Mesodermal cell (in vitro differentiated cells): ENCODE measurements around the gene NANS.
"Not testable (repeated sequence)": the region's sequence is repeated elsewhere in the genome, so short reads cannot be mapped to it uniquely, and the experiment has no call there.

ENCODE experiments used
- H3K27ac ChIP-seq: 2 replicates; pipeline ENCODE4 v1.7.0; 2013; ENCODE audit warnings: mild to moderate bottlenecking, low read depth, low read length, moderate library complexity; ENCODE audit not compliant: severe bottlenecking
- H3K36me3 ChIP-seq: 2 replicates; pipeline ENCODE4 v1.7.1; 2013; ENCODE audit warnings: mild to moderate bottlenecking, low read length, moderate library complexity; ENCODE audit not compliant: control insufficient read depth, insufficient read depth
- H3K4me1 ChIP-seq: one replicate; pipeline ENCODE4 v1.7.1; 2013; ENCODE audit warnings: mild to moderate bottlenecking, low read length; ENCODE audit not compliant: insufficient read depth, control insufficient read depth, poor library complexity, severe bottlenecking
- H3K4me3 ChIP-seq: 2 replicates; pipeline ENCODE4 v1.7.0; 2013; ENCODE audit warnings: low read length, control low read depth, mild to moderate bottlenecking; ENCODE audit not compliant: insufficient read depth, poor library complexity, severe bottlenecking; ENCODE audit errors: extremely low read depth
- H3K9me3 ChIP-seq: 2 replicates; pipeline ENCODE4 v1.7.1; 2013; ENCODE audit warnings: mild to moderate bottlenecking, low read length, moderate library complexity; ENCODE audit not compliant: control insufficient read depth
- WGBS, 2 experiments: methylation state at CpG; one replicate each; pipeline ENCODE4 v1.1.5; 2013; ENCODE audit warnings: missing lambda C conversion rate in 2 of 2; ENCODE audit not compliant: insufficient coverage in 2 of 2; 5-methylcytosine and 5-hydroxymethylcytosine counted together

Gene NANS

DNA sequence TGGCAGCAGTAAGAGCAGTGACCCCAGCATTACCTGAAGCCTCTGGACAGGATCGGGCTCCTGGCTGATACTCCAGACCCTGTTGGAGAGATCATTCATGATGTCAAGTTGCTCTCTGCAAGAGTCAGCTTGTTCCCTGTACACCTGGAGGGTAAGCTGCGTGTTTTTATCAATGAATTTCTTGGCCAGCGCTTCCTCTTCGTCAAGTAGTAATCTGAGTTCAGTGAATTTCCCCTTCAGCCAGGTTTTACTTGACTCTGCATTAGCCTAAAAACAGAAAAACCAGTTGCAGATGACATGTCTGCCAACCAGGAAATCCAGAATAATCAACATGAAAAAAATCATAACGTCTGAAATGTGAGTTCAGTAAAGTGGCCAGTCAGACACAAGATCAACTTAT, 43.4 kb downstream of the NANS start:
- no peaks in the 10 kb centered on the region for H3K9me3 ChIP-seq
- no peak overlapping the region for H3K4me3 ChIP-seq
- H3K27ac ChIP-seq, result no peak overlapping the region
- H3K4me1 ChIP-seq, result no peaks in the 10 kb centered on the region
- H3K36me3 ChIP-seq, result no peaks in the 10 kb centered on the region
- 95 to 96% methylated on average over 5 of the region's 5 CpGs for WGBS, 2 experiments

DNA sequence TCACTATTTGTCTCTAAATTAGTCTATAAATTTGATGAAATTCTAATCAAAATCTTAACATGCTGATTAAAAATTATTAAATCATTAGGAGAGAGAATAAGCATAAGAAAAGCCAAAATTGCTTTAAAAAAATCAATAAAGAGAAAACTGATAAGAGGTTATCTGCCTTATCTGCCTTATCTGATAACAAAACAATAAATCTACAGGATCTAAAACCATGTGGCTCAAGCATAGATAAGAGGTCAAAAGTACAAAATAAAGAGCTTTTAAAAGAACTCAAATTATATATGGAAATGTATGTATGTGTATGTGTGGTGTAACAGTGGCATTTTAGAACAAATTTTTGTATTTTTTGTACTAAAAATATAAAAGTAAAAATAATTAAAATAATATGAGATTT, 43.9 kb downstream of the NANS start:
- H3K36me3 ChIP-seq, result no peaks in the 10 kb centered on the region
- H3K9me3 ChIP-seq, result no peaks in the 10 kb centered on the region
- no peak overlapping the region for H3K4me3 ChIP-seq
- H3K4me1 ChIP-seq, result no peaks in the 10 kb centered on the region
- no peak overlapping the region for H3K27ac ChIP-seq

- H3K4me1 ChIP-seq, result no peaks in the 10 kb centered on the region
- no peak overlapping the region for H3K27ac ChIP-seq
- H3K9me3 ChIP-seq, result no peaks in the 10 kb centered on the region
- 86 to 95% methylated on average over 7 of the region's 7 CpGs for WGBS, 2 experiments
- H3K36me3 ChIP-seq, result no peaks in the 10 kb centered on the region
- no peak overlapping the region for H3K4me3 ChIP-seq
Observed at GRCh38 chr9:98101416-98101815, 44.9 kb downstream of the NANS start.

GRCh38 chr9:98101868-98102273, 45.3 kb downstream of the NANS start:
- H3K36me3 ChIP-seq, result no peaks in the 10 kb centered on the region
- no peaks in the 10 kb centered on the region for H3K4me1 ChIP-seq
- no peaks in the 10 kb centered on the region for H3K9me3 ChIP-seq
- WGBS, 2 experiments, result 20 to 60% methylated on average over 2 of the region's 6 CpGs
- H3K27ac ChIP-seq, result no peak overlapping the region
- no peak overlapping the region for H3K4me3 ChIP-seq

DNA sequence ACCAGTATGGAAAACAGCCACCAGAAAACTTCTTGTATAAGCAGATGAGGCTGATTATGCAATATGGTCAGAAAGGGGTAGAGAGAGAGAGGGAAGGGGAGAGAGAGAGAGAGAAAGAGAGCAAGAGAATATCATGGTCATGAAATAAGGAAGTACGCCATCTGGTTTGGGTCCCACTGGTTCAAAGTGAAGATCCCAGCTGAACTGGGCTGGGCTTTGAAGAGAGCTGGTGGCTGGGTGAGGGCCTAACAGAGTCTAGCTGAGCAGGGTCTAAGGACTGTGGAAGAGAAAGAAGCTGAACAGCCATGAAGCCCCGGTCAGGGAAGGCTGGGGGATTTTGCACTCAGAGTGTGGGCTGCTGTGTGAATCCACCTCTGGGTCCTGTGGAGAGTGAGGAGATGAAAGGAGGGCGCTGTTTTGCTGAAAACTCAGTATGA, 47.9 kb downstream of the NANS start:
- no peak overlapping the region for H3K4me3 ChIP-seq

DNA sequence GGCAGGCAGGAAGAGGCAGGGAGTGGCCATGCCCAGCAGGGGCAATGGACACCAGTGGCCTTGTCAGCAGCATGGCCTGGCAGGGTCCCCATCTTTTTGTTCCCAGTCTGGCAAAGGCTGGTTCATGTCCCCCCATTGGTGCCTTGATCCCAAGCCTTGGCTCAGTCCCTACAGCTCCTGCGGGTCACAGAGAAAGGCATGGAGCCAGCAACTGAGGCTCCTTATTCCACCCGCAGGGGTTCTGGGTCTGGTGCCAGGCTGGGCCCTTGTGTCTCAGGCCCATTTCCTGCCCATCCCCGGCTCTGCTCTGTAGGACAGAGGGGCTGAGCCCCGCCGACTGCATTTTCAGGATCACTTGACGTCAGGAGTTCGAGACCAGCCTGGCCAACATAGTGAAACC, 48.5 kb downstream of the NANS start:
- WGBS, 2 experiments, result 87 to 94% methylated on average over 6 to 7 of the region's 7 CpGs
- Histone ChIP-seq H3K4me1 (no peaks in the 10 kb centered on the region), H3K36me3 (no peaks in the 10 kb centered on the region), H3K4me3 (no peak overlapping the region), H3K9me3 (no peaks in the 10 kb centered on the region), H3K27ac (no peak overlapping the region)

More for the DNA sequence above, 47.9 kb downstream of the NANS start:
- Histone ChIP-seq H3K4me1 (no peaks in the 10 kb centered on the region), H3K9me3 (no peaks in the 10 kb centered on the region), H3K27ac (no peak overlapping the region), H3K36me3 (no peaks in the 10 kb centered on the region)
- WGBS, 2 experiments, result 100% methylated on average over 1 to 3 of the region's 3 CpGs

GRCh38 chr9:98107926-98108325, 51.4 kb downstream of the NANS start:
- 80% methylated on average over 1 of the region's 2 CpGs; no CpG with 5 or more reads in 1 of the 2 experiments for WGBS, 2 experiments
- no peaks in the 10 kb centered on the region for H3K4me1 ChIP-seq
- H3K36me3 ChIP-seq, result no peaks in the 10 kb centered on the region

DNA sequence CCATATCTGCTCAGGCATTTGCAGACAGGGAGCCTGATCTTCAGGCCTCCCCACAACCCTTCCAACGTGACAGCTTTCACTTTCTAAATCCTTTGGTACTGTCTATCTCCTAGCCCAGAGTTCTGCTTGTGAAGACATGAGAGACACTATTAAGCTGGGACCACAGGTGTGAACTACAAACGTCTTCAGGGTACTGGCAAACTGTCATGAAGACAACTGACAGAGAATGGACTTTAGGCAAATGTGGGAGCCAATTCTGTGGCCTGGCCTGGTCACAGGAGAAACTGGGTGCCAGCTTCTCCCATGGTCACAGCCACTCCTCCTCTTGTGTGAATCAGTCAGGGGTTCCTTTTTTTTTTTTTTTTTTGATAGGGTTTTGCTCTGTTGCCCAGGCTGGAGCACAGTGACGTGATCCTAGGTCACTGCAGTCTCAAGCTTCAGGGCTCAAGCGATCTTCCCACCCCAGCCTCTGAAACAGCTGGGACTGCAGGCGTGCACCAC, 52.0 kb downstream of the NANS start:
- Histone ChIP-seq H3K36me3 (no peaks in the 10 kb centered on the region), H3K4me1 (no peaks in the 10 kb centered on the region), H3K4me3 (no peak overlapping the region), H3K27ac (no peak overlapping the region), H3K9me3 (no peaks in the 10 kb centered on the region)
- WGBS, 2 experiments, result 55 to 75% methylated on average over 1 to 2 of the region's 5 CpGs

More at GRCh38 chr9:98107926-98108325, 51.4 kb downstream of the NANS start:
- H3K9me3 ChIP-seq, result no peaks in the 10 kb centered on the region
- no peak overlapping the region for H3K4me3 ChIP-seq
- no peak overlapping the region for H3K27ac ChIP-seq

DNA sequence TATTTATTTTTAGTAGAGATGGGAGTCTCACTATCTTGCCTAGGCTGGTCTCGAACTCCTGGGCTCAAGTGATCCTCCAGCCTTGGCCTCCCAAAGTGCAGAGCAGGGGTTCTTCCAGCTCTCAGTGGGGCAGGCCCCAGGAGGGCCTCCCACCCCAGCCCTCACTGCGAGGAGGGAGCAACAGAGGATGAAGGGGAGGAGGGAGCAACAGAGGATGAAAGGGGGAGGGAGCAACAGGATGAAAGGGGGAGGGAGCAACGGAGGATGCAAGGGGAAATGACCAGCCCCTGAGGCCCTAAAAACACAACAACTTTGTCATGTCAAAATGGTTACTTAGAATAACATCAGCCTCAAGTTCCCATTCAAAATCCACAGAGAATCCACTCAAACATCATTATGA, 52.5 kb downstream of the NANS start:
- Histone ChIP-seq H3K9me3 (no peaks in the 10 kb centered on the region), H3K4me1 (no peaks in the 10 kb centered on the region)
- WGBS, 2 experiments, result 20% methylated on average over 1 of the region's 3 CpGs; no CpG with 5 or more reads in 1 of the 2 experiments

DNA sequence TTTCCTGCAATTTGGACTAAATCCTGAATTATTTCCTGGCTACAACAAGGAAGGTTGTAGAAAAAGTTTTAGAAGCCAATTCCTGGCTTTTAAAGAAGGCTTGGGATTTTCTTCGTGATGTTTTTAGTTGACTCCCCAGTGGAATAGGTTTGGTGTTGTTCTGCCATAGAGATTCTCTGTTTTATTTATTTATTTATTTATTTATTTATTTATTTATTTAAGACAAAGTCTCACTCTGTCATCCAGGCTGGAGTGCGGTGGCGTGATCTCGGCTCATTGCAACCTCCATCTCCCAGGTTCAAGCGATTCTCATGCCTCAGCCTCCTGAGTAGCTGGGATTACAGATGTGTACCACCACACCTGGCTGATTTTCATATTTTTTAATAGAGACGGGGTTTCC, 60.6 kb downstream of the NANS start:
- not testable (repeated sequence) for H3K36me3 ChIP-seq, H3K4me1 ChIP-seq, H3K4me3 ChIP-seq, H3K27ac ChIP-seq, H3K9me3 ChIP-seq
- WGBS, 2 experiments, result 89 to 94% methylated on average over 5 of the region's 6 CpGs

More for the DNA sequence above, 52.5 kb downstream of the NANS start:
- no peak overlapping the region for H3K27ac ChIP-seq
- no peak overlapping the region for H3K4me3 ChIP-seq
- no peaks in the 10 kb centered on the region for H3K36me3 ChIP-seq

GRCh38 chr9:98117984-98118639, 61.6 kb downstream of the NANS start:
- 61 to 65% methylated on average over 5 of the region's 5 CpGs for WGBS, 2 experiments
- no peak overlapping the region for H3K27ac ChIP-seq
- H3K4me1 ChIP-seq, result no peaks in the 10 kb centered on the region
- peaks cover 3% of the 10 kb centered on the region for H3K36me3 ChIP-seq
- H3K9me3 ChIP-seq, result no peaks in the 10 kb centered on the region
- no peak overlapping the region for H3K4me3 ChIP-seq
